DOHH2 (cell line): ENCODE data around the gene MCF2L.

Experiments
- H3F3A ChIP-seq: fragments of 200-600 bp; sonication (generic), shearing (Covaris generic); 2 replicates; pipeline ENCODE4 v1.6.0; 2016; ENCODE audit warnings: antibody characterized with exemption, mild to moderate bottlenecking; ENCODE audit not compliant: control insufficient read depth, insufficient read depth
- H3K27ac ChIP-seq: fragments of 200-600 bp; sonication (generic); 2 replicates; pipeline ENCODE4 v1.5.1; 2014; ENCODE audit warnings: low read depth, mild to moderate bottlenecking, low read length, moderate library complexity
- H3K27me3 ChIP-seq: fragments of 200-600 bp; sonication (generic); 2 replicates; pipeline ENCODE4 v1.6.1; 2014; ENCODE audit warnings: mild to moderate bottlenecking, low read length, mixed read lengths; ENCODE audit not compliant: control insufficient read depth
- H3K36me3 ChIP-seq: fragments of 200-600 bp; sonication (generic); 2 replicates; pipeline ENCODE4 v1.6.1; 2014; ENCODE audit warnings: mild to moderate bottlenecking, low read length, moderate library complexity, mixed read lengths; ENCODE audit not compliant: control insufficient read depth
- H3K4me1 ChIP-seq: fragments of 200-600 bp; sonication (generic); 2 replicates; pipeline ENCODE4 v1.6.1; 2014; ENCODE audit warnings: mild to moderate bottlenecking, low read length, mixed read lengths; ENCODE audit not compliant: control insufficient read depth
- H3K4me2 ChIP-seq: fragments of 200-600 bp; sonication (generic); 2 replicates; pipeline ENCODE4 v1.6.0; 2014; ENCODE audit warnings: mild to moderate bottlenecking, low read length, moderate library complexity
- H3K4me3 ChIP-seq: fragments of 200-600 bp; sonication (generic); 2 replicates; pipeline ENCODE4 v1.5.1; 2014; ENCODE audit warnings: mild to moderate bottlenecking, low read length, mixed read lengths
- H3K79me2 ChIP-seq: fragments of 200-600 bp; sonication (generic); 2 replicates; pipeline ENCODE4 v1.6.1; 2014; ENCODE audit warnings: mild to moderate bottlenecking, low read length, mixed read lengths; ENCODE audit not compliant: control insufficient read depth
- H3K9me2 ChIP-seq: fragments of 200-600 bp; sonication (generic); replicated peaks from 2 replicates; pipeline ENCODE4 v1.6.1; 2014; ENCODE audit warnings: mild to moderate bottlenecking, low read length, mixed read lengths; ENCODE audit not compliant: control insufficient read depth
- H3K9me3 ChIP-seq: fragments of 200-600 bp; sonication (generic); 2 replicates; pipeline ENCODE4 v1.6.1; 2014; ENCODE audit warnings: antibody characterized with exemption, low read length, mixed read lengths; ENCODE audit not compliant: control insufficient read depth, insufficient read depth
- H4K20me1 ChIP-seq: fragments of 200-600 bp; sonication (generic); 2 replicates; pipeline ENCODE4 v1.6.0; 2014; ENCODE audit warnings: low read depth, mild to moderate bottlenecking, antibody characterized with exemption, low read length, moderate library complexity; ENCODE audit not compliant: control insufficient read depth, insufficient read depth
- CTCF ChIP-seq: fragments of 200-600 bp; sonication (generic); IDR thresholded peaks from one replicate; pipeline ENCODE4 v1.5.1; 2014; ENCODE audit warnings: antibody characterized with exemption, mild to moderate bottlenecking, low read depth, low read length; ENCODE audit not compliant: poor library complexity, severe bottlenecking
- EZH2phosphoT487 ChIP-seq: fragments of 200-600 bp; sonication (generic); IDR thresholded peaks from 2 replicates; pipeline ENCODE4 v1.6.1; 2017; ENCODE audit warnings: borderline replicate concordance, mild to moderate bottlenecking, antibody characterized with exemption, low read length, moderate library complexity, mixed read lengths

The MCF2L gene

GRCh38 chr13:113049981-113050380, 81.0 kb downstream of the MCF2L start:
- no peaks in the 10 kb centered on the region for H3K79me2 ChIP-seq
- TF ChIP-seq EZH2phosphoT487, result no peak
- TF ChIP-seq CTCF, result no peak
- no peak overlapping the region for H3K4me3 ChIP-seq
- no peaks in the 10 kb centered on the region for H3K9me3 ChIP-seq
- H3K27ac ChIP-seq, result no peak overlapping the region
- no peaks in the 10 kb centered on the region for H3K36me3 ChIP-seq
- H3K4me1 ChIP-seq, result no peaks in the 10 kb centered on the region
- H3F3A ChIP-seq, result no peaks in the 10 kb centered on the region
- H4K20me1 ChIP-seq, result no peaks in the 10 kb centered on the region
- no peak overlapping the region for H3K4me2 ChIP-seq
- no peaks in the 10 kb centered on the region for H3K27me3 ChIP-seq
- no peaks in the 10 kb centered on the region for H3K9me2 ChIP-seq

GRCh38 chr13:113050734-113051431, 81.9 kb downstream of the MCF2L start:
- Histone ChIP-seq H3K79me2 (no peaks in the 10 kb centered on the region), H3K27me3 (no peaks in the 10 kb centered on the region), H3K36me3 (no peaks in the 10 kb centered on the region), H3K27ac (no peak overlapping the region), H3K4me1 (no peaks in the 10 kb centered on the region), H3K9me2 (no peaks in the 10 kb centered on the region), H3K9me3 (no peaks in the 10 kb centered on the region), H3K4me2 (no peak overlapping the region), H3F3A (no peaks in the 10 kb centered on the region), H4K20me1 (no peaks in the 10 kb centered on the region), H3K4me3 (no peak overlapping the region)
- no peak for TF ChIP-seq EZH2phosphoT487
- TF ChIP-seq CTCF, result no peak

- TF ChIP-seq CTCF (no peak), EZH2phosphoT487 (no peak)
- no peaks in the 10 kb centered on the region for H3K4me1 ChIP-seq
- no peak overlapping the region for H3K4me3 ChIP-seq
- no peaks in the 10 kb centered on the region for H4K20me1 ChIP-seq
- no peaks in the 10 kb centered on the region for H3K9me3 ChIP-seq
- H3K36me3 ChIP-seq, result no peaks in the 10 kb centered on the region
- no peaks in the 10 kb centered on the region for H3F3A ChIP-seq
- no peaks in the 10 kb centered on the region for H3K27me3 ChIP-seq
- no peak overlapping the region for H3K27ac ChIP-seq
- H3K9me2 ChIP-seq, result no peaks in the 10 kb centered on the region
- H3K79me2 ChIP-seq, result no peaks in the 10 kb centered on the region
- H3K4me2 ChIP-seq, result no peak overlapping the region
Observed at GRCh38 chr13:113051641-113052040, 82.6 kb downstream of the MCF2L start.
